Pancreas (tissue), 10 donors: ENCODE data around the gene COPS9. TPM values are rescaled to one million over a fixed set of nuclear protein-coding genes. Genes with fewer than 3 reads are reported as not detected.
A peak's percentile ranks its signal among the peaks of the same experiment; 100 is the strongest.

Source experiments
- ATAC-seq, 4 donors: fragments of 200-7000 bp; cut with Tn5 transposase; one replicate each; pipeline versions ENCODE4 v1.8.0 to v1.9.1; 2020; ENCODE audit warnings: mild to moderate bottlenecking in 4 of 4, moderate library complexity in 4 of 4
- DNase-seq, 6 donors: peaks; one replicate each; pipeline ENCODE4 v3.0.0-alpha.2; 2020
- FAIRE-seq: peaks from 2 replicates; lab custom pipeline; 2012; peaks lifted over from hg19 to GRCh38; lab: Jason Lieb, UNC
- H3K27ac ChIP-seq, 4 donors: fragments of 200-600 bp; sonication (generic); 1 replicate in 3 of 4; 2 replicates in 1 of 4; pipeline versions ENCODE4 v1.5.0 to v1.8.0; 2020
- H3K27me3 ChIP-seq, 4 donors: fragments of 200-600 bp; one replicate each; pipeline ENCODE4 v1.8.0; 2021
- H3K36me3 ChIP-seq, 3 donors: fragments of 200-600 bp; sonication (generic) in 1 of 3; one replicate each; pipeline versions ENCODE4 v1.5.0 to v1.8.0; 2020 to 2021
- H3K4me1 ChIP-seq, 3 donors: fragments of 200-600 bp; one replicate each; pipeline ENCODE4 v1.8.0; 2021
- H3K4me3 ChIP-seq, 4 donors: fragments of 200-600 bp; sonication (generic) in 2 of 4; one replicate each; pipeline versions ENCODE4 v1.5.0 to v1.8.0; 2020 to 2021
- H3K9me3 ChIP-seq, 4 donors: fragments of 200-600 bp; one replicate each; pipeline ENCODE4 v1.8.0; 2021
- CTCF ChIP-seq, 4 donors: fragments of 200-600 bp; sonication (generic) in 3 of 4; IDR thresholded peaks; one replicate each; pipeline versions ENCODE4 v1.5.0 to v1.8.0; 2021; ENCODE audit warnings: antibody characterized with exemption in 4 of 4
- WGBS, 2 donors: extraction: QIAGEN DNeasy Blood & Tissue Kit; methylation state at CpG; one replicate each; pipeline ENCODE4 v1.1.7; 2013; 5-methylcytosine and 5-hydroxymethylcytosine counted together
- intact Hi-C, 3 donors: fragments of 100-400 bp; cut with DNase I; formaldehyde crosslinking; loops; one replicate each; pipeline versions ENCODE4 v1.11.1 to v1.14.2; 2022
- polyA plus RNA-seq, 2 donors: library from polyadenylated mRNA; stranded (reverse); fragments of 200-250 nt; gene quantifications; one replicate each; pipeline ENCODE4 v1.2.3, GENCODE V29; 2013
- total RNA-seq, 6 donors: library from RNA; stranded (reverse); fragmentation: NEBNext Ultra II Directional in 4 of 6; extraction: Animal tissue kit (Norgen Biotek cat#: 25700) in 4 of 6; gene quantifications; one replicate each; pipeline versions ENCODE4 v1.2.1 to v1.2.4, GENCODE V29; 2021 to 2023
- donor health status: healthy with polysubstance abuse.
- donor health status: DM: no; HTN: no; CAD: no; lungs with moderate emphysema.
- donor health status: DM: no; HTN: no; CAD: no.
- donor health status: control.
- donor health status: control.
- donor health status: Bipolar disorder and iron deficiency.
- donor health status: DM: yes; HTN: yes; CAD: no.
- donor health status: DM: no; HTN: no; CAD: no.
- donor health status: DM: no; HTN: no; CAD: no.
- donor health status: DM: yes; HTN: yes; CAD: no.

Gene COPS9
- total and polyA plus RNA-seq, 8 donors, result 52.8 to 210 (median 60.1) TPM

- Histone ChIP-seq H3K36me3 (peaks cover 0 to 7% (median 2%) of the 10 kb centered on the region in 3 donors), H3K27ac (peak overlapping the region in 3 of 4 donors; percentile 16 to 26 (median 21)), H3K4me1 (peaks cover 0 to 8% (median 5%) of the 10 kb centered on the region in 3 donors), H3K9me3 (no peaks in the 10 kb centered on the region), H3K27me3 (no peaks in the 10 kb centered on the region), H3K4me3 (peak overlapping the region; percentile 96 to 100 (median 99))
- DNase-seq (peak in 1 of 6 donors; percentile 17), FAIRE-seq (no peak), ATAC-seq (peak; percentile 17 to 45 (median 34))
- intact Hi-C loops, result no loop called here
- 32 to 34% methylated on average over 36 of the region's 36 CpGs for WGBS, 2 donors
- no peak for TF ChIP-seq CTCF (IDR thresholded peaks at IDR 0.05)
Measured at GRCh38 chr2:240136671-240137292, 677 bp upstream of the COPS9 start.

- Histone ChIP-seq H3K9me3 (no peaks in the 10 kb centered on the region), H3K4me3 (peak overlapping the region; percentile 96 to 100 (median 99)), H3K36me3 (peaks cover 0 to 11% (median 8%) of the 10 kb centered on the region in 3 donors), H3K27ac (peak overlapping the region in 1 of 4 donors; percentile 16), H3K27me3 (no peaks in the 10 kb centered on the region), H3K4me1 (peaks cover 0 to 8% (median 5%) of the 10 kb centered on the region in 3 donors)
- peak in 2 of 4 donors; percentile 7 to 20 for ATAC-seq
- WGBS, 2 donors, result 0 to 1% methylated on average over 17 of the region's 17 CpGs
- FAIRE-seq, result no peak
- intact Hi-C loops, result no loop called here
- no peak for TF ChIP-seq CTCF (IDR thresholded peaks at IDR 0.05)
- no peak for DNase-seq
Measured at GRCh38 chr2:240135706-240136012, 446 bp downstream of the COPS9 start.

DNA sequence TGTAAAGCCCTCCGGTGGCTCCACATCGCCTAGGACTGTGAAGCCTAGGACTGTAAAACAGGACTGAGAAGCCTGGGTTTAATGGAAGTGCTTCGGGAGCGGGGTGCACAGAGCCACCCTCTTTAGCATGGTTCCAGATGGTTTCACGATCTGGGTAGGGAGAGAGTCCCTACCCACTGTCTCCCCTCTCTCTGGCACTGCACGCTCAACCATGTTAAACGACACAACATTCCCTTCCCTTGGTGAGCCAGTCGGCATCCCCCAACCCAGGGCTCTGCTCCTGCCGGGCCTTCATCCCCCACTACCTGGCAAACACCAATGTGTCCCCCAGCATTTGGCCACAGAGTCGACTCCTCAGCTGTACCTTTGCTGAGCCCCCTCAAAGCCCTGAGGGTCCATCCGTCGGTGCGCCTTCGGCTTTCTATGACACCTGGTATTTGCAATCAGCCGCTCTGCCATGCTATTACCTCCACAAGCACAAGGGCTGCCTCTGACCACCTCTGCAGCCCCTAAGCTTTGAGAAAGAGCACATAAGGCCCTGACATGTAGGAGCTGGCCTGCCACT lies 1.1 kb downstream of the COPS9 start:
- ATAC-seq (no peak), DNase-seq (peak in 3 of 6 donors; percentile 10 to 37 (median 37)), FAIRE-seq (no peak)
- Histone ChIP-seq H3K27me3 (no peaks in the 10 kb centered on the region), H3K4me3 (peak overlapping the region; percentile 96 to 100 (median 99)), H3K27ac (no peak overlapping the region), H3K36me3 (peaks cover 0 to 17% (median 8%) of the 10 kb centered on the region in 3 donors), H3K4me1 (peaks cover 0 to 8% (median 5%) of the 10 kb centered on the region in 3 donors), H3K9me3 (no peaks in the 10 kb centered on the region)
- intact Hi-C loops, result no loop called here
- 60 to 64% methylated on average over 15 of the region's 15 CpGs for WGBS, 2 donors
- TF ChIP-seq CTCF (IDR thresholded peaks at IDR 0.05), result no peak

DNA sequence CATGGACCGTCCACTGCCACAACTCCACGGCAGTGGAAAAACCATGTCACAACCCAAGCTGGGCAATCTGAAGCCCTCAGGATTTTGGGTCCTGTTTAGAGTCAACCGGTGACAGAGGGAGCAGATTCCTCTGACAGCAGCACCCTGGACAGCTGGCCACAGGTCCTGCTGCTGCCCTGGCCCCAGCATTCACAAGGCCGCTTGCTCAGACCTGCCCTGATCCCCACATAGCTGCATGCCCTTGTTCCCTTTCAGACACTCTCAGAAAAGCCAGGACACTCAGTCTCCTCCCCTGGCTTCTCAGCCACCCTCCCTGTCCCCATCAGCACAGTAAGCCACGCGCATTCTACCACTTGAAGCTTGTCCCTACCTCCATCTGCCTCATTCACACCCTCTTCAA lies 1.6 kb downstream of the COPS9 start:
- no peak overlapping the region for H3K4me3 ChIP-seq
- TF ChIP-seq CTCF (IDR thresholded peaks at IDR 0.05), result no peak
- H3K36me3 ChIP-seq, result peaks cover 0 to 21% (median 8%) of the 10 kb centered on the region in 3 donors
- intact Hi-C loops, result no loop called here
- H3K27ac ChIP-seq, result no peak overlapping the region
- FAIRE-seq (no peak), DNase-seq (peak in 3 of 6 donors; percentile 12 to 31 (median 25)), ATAC-seq (no peak)
- peaks cover 0 to 8% (median 5%) of the 10 kb centered on the region in 3 donors for H3K4me1 ChIP-seq
- H3K27me3 ChIP-seq, result no peaks in the 10 kb centered on the region
- 78 to 88% methylated on average over 6 of the region's 6 CpGs for WGBS, 2 donors
- H3K9me3 ChIP-seq, result no peaks in the 10 kb centered on the region

DNA sequence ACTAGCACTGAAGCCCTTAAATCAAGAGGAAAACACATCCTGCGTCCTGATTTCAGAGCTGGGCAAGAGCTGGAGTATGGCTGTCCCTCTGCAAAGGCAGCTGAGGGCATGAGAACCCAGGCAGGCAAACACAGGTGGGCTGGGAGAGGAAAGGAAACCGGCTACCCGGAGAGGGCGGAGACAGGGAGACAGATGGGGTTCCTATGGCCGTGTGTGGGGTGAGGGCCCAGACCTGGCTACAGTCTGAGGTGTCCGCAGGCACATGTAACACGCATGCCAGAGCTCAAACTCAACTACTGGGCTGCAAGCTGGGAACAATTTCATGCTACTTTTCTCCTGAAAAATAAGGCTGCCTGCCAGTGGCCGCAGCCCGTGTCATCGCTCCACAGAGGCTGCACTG lies 2.7 kb downstream of the COPS9 start:
- peaks cover 0 to 21% (median 8%) of the 10 kb centered on the region in 3 donors for H3K36me3 ChIP-seq
- no peaks in the 10 kb centered on the region for H3K27me3 ChIP-seq
- TF ChIP-seq CTCF (IDR thresholded peaks at IDR 0.05), result no peak
- WGBS, 2 donors, result 76 to 78% methylated on average over 10 of the region's 10 CpGs
- DNase-seq (peak in 3 of 6 donors; percentile 7 to 30 (median 21)), FAIRE-seq (no peak), ATAC-seq (no peak)
- no peak overlapping the region for H3K27ac ChIP-seq
- H3K4me3 ChIP-seq, result no peak overlapping the region
- H3K4me1 ChIP-seq, result peaks cover 0 to 8% (median 5%) of the 10 kb centered on the region in 3 donors
- no peaks in the 10 kb centered on the region for H3K9me3 ChIP-seq
- intact Hi-C loops, result no loop called here
